Thyroid gland (tissue), 4 donors: ENCODE data around the gene HILPDA.
"Not testable (repeated sequence)": the region's sequence is repeated elsewhere in the genome, so short reads cannot be mapped to it uniquely, and the experiment has no call there.

Source experiments
- POLR2A ChIP-seq, 2 donors: fragments of 450-650 bp; IDR thresholded peaks; one replicate each; pipeline ENCODE4 v1.6.1; 2017; ENCODE audit warnings: antibody characterized with exemption in 2 of 2, mild to moderate bottlenecking in 2 of 2, moderate library complexity in 1 of 2
- TF ChIP-seq, protein P1 (sequence below), 6 experiments: fragments of 200-600 bp in 3 of 6; fragments of 450-650 bp in 3 of 6; sonication (generic) in 3 of 6; IDR thresholded peaks; one replicate each; pipeline ENCODE4 v1.5.1; 2016 to 2019; ENCODE audit warnings: antibody characterized with exemption in 6 of 6, mild to moderate bottlenecking in 2 of 6, inconsistent platforms in 1 of 6, moderate library complexity in 1 of 6

DNA sequence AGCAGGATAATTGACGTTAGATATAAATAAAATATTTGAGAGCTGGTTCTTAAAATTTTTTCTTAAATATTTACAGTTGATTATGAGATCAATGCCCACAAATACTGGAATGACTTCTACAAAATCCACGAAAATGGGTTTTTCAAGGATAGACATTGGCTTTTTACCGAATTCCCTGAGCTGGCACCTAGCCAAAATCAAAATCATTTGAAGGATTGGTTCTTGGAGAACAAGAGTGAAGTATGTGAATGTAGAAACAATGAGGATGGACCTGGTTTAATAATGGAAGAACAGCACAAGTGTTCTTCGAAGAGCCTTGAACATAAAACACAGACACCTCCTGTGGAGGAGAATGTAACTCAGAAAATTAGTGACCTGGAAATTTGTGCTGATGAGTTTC, 23.4 kb downstream of the HILPDA start:
- TF ChIP-seq, protein P1, sequence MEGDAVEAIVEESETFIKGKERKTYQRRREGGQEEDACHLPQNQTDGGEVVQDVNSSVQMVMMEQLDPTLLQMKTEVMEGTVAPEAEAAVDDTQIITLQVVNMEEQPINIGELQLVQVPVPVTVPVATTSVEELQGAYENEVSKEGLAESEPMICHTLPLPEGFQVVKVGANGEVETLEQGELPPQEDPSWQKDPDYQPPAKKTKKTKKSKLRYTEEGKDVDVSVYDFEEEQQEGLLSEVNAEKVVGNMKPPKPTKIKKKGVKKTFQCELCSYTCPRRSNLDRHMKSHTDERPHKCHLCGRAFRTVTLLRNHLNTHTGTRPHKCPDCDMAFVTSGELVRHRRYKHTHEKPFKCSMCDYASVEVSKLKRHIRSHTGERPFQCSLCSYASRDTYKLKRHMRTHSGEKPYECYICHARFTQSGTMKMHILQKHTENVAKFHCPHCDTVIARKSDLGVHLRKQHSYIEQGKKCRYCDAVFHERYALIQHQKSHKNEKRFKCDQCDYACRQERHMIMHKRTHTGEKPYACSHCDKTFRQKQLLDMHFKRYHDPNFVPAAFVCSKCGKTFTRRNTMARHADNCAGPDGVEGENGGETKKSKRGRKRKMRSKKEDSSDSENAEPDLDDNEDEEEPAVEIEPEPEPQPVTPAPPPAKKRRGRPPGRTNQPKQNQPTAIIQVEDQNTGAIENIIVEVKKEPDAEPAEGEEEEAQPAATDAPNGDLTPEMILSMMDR (IDR thresholded peaks at IDR 0.05), result not testable (repeated sequence)
- TF ChIP-seq POLR2A (IDR thresholded peaks at IDR 0.05), result not testable (repeated sequence)
